ENCODE data around the gene OR52M1.

The OR52M1 gene

GRCh38 chr11:4565371-4565770 is 20.4 kb downstream of the OR52M1 start:
- DNase-seq (ENCODE audit: low read depth): no peak

GRCh38 chr11:4569075-4569474 is 24.1 kb downstream of the OR52M1 start:
- DNase-seq (ENCODE audit: low read depth): no peak

- DNase-seq (ENCODE audit: low read depth): no peak
Measured at GRCh38 chr11:4576880-4577279, 31.9 kb downstream of the OR52M1 start.

GRCh38 chr11:4577761-4578160 is 32.8 kb downstream of the OR52M1 start:
- DNase-seq (ENCODE audit: low read depth): no peak

- no peak for DNase-seq (ENCODE audit: low read depth)
Measured at GRCh38 chr11:4578624-4579023, 33.6 kb downstream of the OR52M1 start.

GRCh38 chr11:4580124-4580523 is 35.1 kb downstream of the OR52M1 start:
- no peak for DNase-seq (ENCODE audit: low read depth)

GRCh38 chr11:4581443-4581842 is 36.5 kb downstream of the OR52M1 start, which contains the start of gene OR52I2:
Gene OR52I2, plus strand, starts transcription at chr11:4581743.
- DNase-seq (ENCODE audit: low read depth): no peak

- no peak for DNase-seq (ENCODE audit: low read depth)
Measured at GRCh38 chr11:4589017-4589416, 44.0 kb downstream of the OR52M1 start.

- no peak for DNase-seq (ENCODE audit: low read depth)
Measured at GRCh38 chr11:4593739-4594138, 48.7 kb downstream of the OR52M1 start, which contains the start of gene OR52I1. Gene OR52I1, plus strand, starts transcription at chr11:4594039. Its CDS starts 0 bp downstream, at chr11:4594039.
